GDM1 (cell line): Measurements from ENCODE around the gene SCG2.

Experiments used
- DNase-seq: peaks from one replicate; lab custom pipeline; 2025; lab: John Stamatoyannopoulos, UW

SCG2 gene

DNA sequence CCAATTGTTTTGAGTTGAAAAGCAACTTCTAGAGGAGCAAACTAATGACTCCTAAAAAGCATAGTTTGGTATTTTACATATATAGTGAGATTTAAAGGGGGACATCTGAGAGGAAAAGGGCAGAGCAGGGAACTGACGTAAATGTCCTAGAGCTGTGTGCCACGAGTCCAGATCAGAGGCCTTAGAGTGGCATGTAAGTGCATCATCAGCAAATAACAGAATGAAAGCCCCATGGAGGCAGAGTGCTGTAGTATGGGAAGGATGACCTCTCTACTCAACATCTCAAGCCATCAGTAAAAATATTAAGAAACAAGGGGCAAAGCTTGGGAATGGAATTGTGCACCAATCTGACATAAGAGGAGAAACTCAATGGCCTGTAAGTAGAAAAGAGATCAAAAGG, 31.4 kb downstream of the SCG2 start:
- DNase-seq = no peak

DNA sequence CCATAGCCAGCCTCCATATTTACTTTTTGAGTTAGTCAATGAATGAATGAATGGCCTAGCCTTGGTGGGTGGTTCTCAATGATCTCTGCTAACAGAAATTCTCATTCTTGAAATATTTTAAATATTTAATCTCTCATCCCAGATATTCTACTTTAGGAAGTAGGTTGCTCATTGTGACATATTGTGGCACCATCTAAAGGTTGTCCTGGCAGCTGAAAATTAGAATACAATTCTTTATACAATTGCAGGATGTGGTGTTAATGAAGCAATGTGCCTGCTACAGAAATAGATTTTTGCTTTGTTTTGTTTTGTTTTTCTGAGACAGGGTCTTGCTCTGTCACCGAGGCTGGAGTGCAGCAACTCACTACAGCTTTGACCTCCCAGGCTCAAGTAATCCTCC, 35.8 kb downstream of the SCG2 start:
- DNase-seq = no peak

DNA sequence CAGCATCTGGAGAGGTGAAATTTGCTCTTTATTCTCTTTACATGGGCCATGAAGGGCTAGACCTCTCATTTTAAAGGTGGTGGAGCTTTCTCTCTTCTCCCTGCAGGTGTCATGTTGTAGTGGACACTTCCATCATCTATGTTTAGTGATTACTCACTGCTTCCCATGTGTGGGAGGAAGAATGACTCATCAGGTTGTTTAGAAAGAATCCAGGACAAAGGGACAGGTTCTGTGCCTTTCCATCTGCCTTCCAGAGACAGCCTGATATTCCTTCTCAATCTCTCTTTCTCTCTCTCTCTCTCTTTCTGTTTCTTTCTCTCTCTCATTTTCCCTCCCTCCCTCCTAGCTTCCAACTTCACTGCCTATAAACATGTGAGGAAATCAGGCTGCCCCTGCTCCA, 38.7 kb downstream of the SCG2 start:
- no peak for DNase-seq

DNA sequence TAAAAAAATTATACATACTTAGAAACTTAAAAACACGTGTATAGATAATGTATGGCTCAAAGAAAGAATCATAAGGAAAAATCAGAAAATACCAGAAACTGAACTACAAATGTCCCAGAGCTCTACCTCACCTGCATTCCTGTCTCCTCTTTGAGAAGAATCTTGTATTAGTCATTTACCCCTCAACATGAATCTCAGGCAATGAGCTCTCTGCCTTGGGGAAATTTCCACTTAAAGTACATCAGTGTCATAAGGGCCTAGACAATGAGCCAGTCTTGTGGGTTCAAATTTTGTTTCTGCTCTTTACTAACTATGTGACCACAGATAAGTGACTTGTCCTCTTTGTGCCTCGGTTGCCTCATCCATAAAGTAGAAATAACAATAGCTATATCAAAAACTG, 40.1 kb downstream of the SCG2 start:
- no peak for DNase-seq

- DNase-seq = no peak
These were observed 41.3 kb downstream of the SCG2 start for GRCh38 chr2:223560749-223561435.

GRCh38 chr2:223558970-223559369, 43.2 kb downstream of the SCG2 start:
- no peak for DNase-seq

- no peak for DNase-seq
These were observed 47.2 kb downstream of the SCG2 start for GRCh38 chr2:223554923-223555322.

DNA sequence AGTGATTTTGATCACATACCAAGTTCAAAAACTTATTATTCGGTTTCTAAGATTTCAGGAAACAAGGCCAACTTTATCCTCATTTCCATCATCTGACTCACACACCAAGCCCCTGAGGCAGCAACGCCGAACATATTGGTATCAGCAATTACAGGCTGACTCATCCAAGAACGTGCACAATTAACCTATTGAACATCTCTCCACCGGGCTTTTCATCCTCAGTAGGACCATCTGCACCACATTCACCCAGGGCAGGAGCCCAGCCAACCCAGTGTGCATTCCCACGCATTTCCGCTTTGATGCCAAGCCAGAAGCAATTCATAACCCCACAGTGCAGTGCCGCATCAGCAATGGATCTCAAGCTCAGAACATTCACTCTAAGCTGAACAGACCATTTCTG, 52.9 kb downstream of the SCG2 start:
- no peak for DNase-seq

- DNase-seq = no peak
These were observed 54.0 kb downstream of the SCG2 start for GRCh38 chr2:223548194-223548593.
